Activated CD4-positive, alpha-beta T cell treated with anti-CD3 and anti-CD28 coated beads, Interleukin-2, amount 10 ng/mL, durations not matched to agents 24 days and 14 days (primary cell): ENCODE data around the gene STAT1. TPM values are rescaled to one million over a fixed set of nuclear protein-coding genes. Genes with fewer than 3 reads are reported as not detected.

Source experiments
- DNase-seq: peaks from one replicate; pipeline ENCODE4 v3.0.0; 2022
- H3K27ac Mint-ChIP-seq: one replicate; pipeline ENCODE4 v1.8.0; 2022; ENCODE audit warnings: mild to moderate bottlenecking, mixed read lengths
- H3K27me3 Mint-ChIP-seq: one replicate; pipeline ENCODE4 v1.8.0; 2022; ENCODE audit warnings: mixed read lengths
- H3K36me3 Mint-ChIP-seq: one replicate; pipeline ENCODE4 v1.8.0; 2022; ENCODE audit warnings: low read depth, mild to moderate bottlenecking, mixed read lengths
- H3K4me1 Mint-ChIP-seq: one replicate; pipeline ENCODE4 v1.8.0; 2021; ENCODE audit warnings: mixed read lengths
- H3K4me3 Mint-ChIP-seq: one replicate; pipeline ENCODE4 v1.8.0; 2022; ENCODE audit warnings: mild to moderate bottlenecking, moderate library complexity, mixed read lengths
- H3K9me3 Mint-ChIP-seq: one replicate; pipeline ENCODE4 v1.8.0; 2021; ENCODE audit warnings: mixed read lengths
- intact Hi-C: fragments of 100-400 bp; cut with micrococcal nuclease; formaldehyde crosslinking; loops from one replicate; pipeline ENCODE4 v1.15.1; 2023
- total RNA-seq: library from RNA; stranded (reverse); gene quantifications from 2 replicates; pipeline ENCODE4 v1.2.3, GENCODE V29; 2022

STAT1 gene
- total RNA-seq, 1 donor from 2014 or later, result 160 TPM

GRCh38 chr2:190942697-190943096 lies 71.3 kb downstream of the STAT1 start:
- H3K4me1 Mint-ChIP-seq, result peaks cover 5% of the 10 kb centered on the region
- peak; percentile 27 for DNase-seq
- no peak overlapping the region for H3K27ac Mint-ChIP-seq
- no peaks in the 10 kb centered on the region for H3K9me3 Mint-ChIP-seq
- no peak overlapping the region for H3K4me3 Mint-ChIP-seq
- H3K36me3 Mint-ChIP-seq, result peaks cover 8% of the 10 kb centered on the region
- no peaks in the 10 kb centered on the region for H3K27me3 Mint-ChIP-seq
- intact Hi-C loops, result no loop called here

DNA sequence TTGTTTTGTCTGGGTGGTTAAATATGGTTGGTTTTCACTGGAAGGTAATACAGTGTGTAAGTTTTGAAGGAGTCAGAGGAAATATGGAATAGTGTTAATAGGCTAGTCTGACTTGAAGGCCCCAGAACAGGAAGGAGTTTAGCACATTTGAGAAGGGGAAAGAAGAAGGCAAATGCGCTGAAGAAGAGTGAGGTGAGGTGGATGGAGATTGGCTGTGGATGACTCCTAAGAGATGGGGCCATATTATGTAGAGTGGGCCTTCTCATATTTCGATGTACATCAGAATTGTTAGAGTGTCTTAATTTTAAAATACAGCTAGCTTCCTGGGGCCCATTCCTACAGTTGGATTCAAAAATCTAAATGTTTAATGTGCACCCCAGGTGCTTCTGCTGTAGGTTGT lies 72.4 kb downstream of the STAT1 start:
- Mint-ChIP-seq H3K9me3 (no peaks in the 10 kb centered on the region), H3K27ac (no peak overlapping the region), H3K4me3 (no peak overlapping the region), H3K36me3 (peaks cover 8% of the 10 kb centered on the region), H3K4me1 (no peaks in the 10 kb centered on the region), H3K27me3 (no peaks in the 10 kb centered on the region)
- DNase-seq, result no peak
- intact Hi-C loops, result no loop called here

GRCh38 chr2:190940454-190940853 lies 73.5 kb downstream of the STAT1 start:
- no peaks in the 10 kb centered on the region for H3K9me3 Mint-ChIP-seq
- no peak overlapping the region for H3K4me3 Mint-ChIP-seq
- intact Hi-C loops, result no loop called here
- H3K27me3 Mint-ChIP-seq, result no peaks in the 10 kb centered on the region
- no peaks in the 10 kb centered on the region for H3K4me1 Mint-ChIP-seq
- no peak for DNase-seq
- peaks cover 11% of the 10 kb centered on the region for H3K36me3 Mint-ChIP-seq
- H3K27ac Mint-ChIP-seq, result no peak overlapping the region

DNA sequence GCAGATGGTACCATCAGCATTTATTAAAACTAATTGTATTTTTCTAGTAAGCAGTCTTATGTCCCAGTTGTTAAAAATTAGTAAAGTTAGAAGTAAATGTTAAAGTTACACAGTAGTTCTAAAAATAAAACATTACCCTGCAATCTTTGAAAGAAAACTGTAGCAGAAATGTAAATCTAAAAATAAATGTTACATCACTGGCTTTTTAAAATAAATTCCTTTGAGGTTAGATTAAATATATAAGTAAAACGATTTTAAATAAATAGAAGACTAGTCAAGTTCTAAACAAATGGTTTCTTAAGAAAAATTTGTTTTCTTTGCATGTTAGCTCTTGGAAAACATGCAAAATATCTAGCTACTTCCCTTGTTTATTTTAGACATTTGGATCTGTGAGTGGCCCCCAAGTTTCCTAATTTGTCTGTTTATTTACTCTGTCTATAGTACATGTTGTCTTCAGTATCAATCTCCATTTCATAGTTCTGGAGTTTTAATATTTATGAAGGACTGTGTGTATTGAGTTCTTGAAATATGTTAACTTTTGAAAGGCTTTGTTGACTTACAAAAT lies 75.1 kb downstream of the STAT1 start:
- H3K9me3 Mint-ChIP-seq, result no peaks in the 10 kb centered on the region
- H3K4me3 Mint-ChIP-seq, result no peak overlapping the region
- H3K27ac Mint-ChIP-seq, result no peak overlapping the region
- no peaks in the 10 kb centered on the region for H3K27me3 Mint-ChIP-seq
- intact Hi-C loops, result loop anchor here (5.0 kb wide), 1 partner anchor 52 kb away; no protein-coding TSS in a partner anchor
- peaks cover 1% of the 10 kb centered on the region for H3K4me1 Mint-ChIP-seq
- no peak for DNase-seq
- H3K36me3 Mint-ChIP-seq, result peaks cover 15% of the 10 kb centered on the region

DNA sequence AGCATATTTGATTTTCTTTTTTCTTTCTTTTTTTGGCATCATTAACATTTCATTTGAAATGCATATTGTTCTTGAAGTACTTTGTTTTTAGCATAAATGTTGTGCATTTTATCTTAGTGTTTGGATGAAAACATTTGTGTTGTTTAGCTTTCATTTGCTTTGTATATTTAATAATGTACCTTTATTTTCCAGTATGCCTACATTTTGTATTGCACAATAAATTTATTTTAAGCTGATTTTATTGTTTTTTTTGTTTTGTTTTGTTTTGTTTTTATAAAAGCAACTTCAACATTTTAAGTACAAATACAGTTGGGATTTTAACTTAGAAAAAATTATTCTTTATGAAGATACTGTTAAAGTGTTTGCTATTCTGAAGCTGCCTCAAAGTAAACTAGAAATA lies 78.9 kb downstream of the STAT1 start:
- H3K9me3 Mint-ChIP-seq, result no peaks in the 10 kb centered on the region
- DNase-seq, result no peak
- peaks cover 26% of the 10 kb centered on the region for H3K36me3 Mint-ChIP-seq
- no peak overlapping the region for H3K4me3 Mint-ChIP-seq
- no peaks in the 10 kb centered on the region for H3K27me3 Mint-ChIP-seq
- intact Hi-C loops, result loop anchor here (5.0 kb wide), 1 partner anchor 48 kb away; no protein-coding TSS in a partner anchor
- peaks cover 6% of the 10 kb centered on the region for H3K4me1 Mint-ChIP-seq
- H3K27ac Mint-ChIP-seq, result no peak overlapping the region

DNA sequence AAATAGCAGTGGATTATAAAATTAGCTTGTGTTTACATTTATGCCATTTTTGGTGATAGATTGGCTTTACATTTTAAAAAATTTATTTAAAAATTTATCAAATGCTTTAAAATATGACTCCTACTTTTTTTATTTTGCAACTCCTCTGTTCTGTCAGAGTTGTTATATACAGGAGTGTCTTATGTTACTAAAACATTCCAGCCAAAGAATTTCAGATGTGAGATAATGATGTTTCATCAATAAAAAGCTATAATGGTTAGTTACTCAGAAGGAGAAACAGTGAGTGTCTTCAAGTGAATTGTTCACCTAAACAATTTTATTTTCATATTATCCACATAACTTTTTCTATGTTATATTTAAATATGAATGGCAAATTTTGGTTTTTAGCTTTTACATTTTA lies 80.6 kb downstream of the STAT1 start:
- Mint-ChIP-seq H3K27ac (no peak overlapping the region), H3K4me3 (no peak overlapping the region), H3K36me3 (peaks cover 31% of the 10 kb centered on the region), H3K27me3 (no peaks in the 10 kb centered on the region), H3K9me3 (no peaks in the 10 kb centered on the region), H3K4me1 (peaks cover 7% of the 10 kb centered on the region)
- DNase-seq, result no peak
- intact Hi-C loops, result loop anchor here (5.0 kb wide), 1 partner anchor 39 kb away; no protein-coding TSS in a partner anchor

DNA sequence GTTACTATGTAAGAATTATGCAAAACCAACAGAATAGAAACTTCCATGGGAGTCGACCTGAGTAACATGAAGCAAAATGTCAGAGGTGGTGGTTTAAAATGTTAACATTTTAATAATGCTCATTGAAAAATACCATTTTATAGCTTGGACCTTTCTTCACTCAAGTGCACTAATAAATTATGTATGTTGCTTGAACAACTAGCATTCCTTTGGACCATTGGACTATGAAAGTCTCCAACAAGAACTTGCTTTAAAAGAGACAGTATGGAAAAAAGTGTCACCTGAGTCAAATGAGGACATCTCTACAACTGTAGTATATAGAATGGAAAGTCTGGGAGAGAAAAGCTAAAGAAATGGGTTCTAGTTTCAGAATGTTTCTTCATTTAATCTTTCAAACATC lies 81.5 kb downstream of the STAT1 start:
- Mint-ChIP-seq H3K4me3 (no peak overlapping the region), H3K4me1 (peaks cover 7% of the 10 kb centered on the region), H3K36me3 (peaks cover 33% of the 10 kb centered on the region), H3K27ac (peak overlapping the region; percentile 62), H3K9me3 (no peaks in the 10 kb centered on the region), H3K27me3 (no peaks in the 10 kb centered on the region)
- intact Hi-C loops, result loop anchor here (5.0 kb wide), 1 partner anchor 40 kb away; no protein-coding TSS in a partner anchor
- no peak for DNase-seq

- intact Hi-C loops, result loop anchor here (5.0 kb wide), 1 partner anchor 42 kb away; no protein-coding TSS in a partner anchor
- Mint-ChIP-seq H3K4me1 (peaks cover 10% of the 10 kb centered on the region), H3K9me3 (no peaks in the 10 kb centered on the region), H3K36me3 (peaks cover 42% of the 10 kb centered on the region), H3K27me3 (no peaks in the 10 kb centered on the region), H3K27ac (no peak overlapping the region), H3K4me3 (no peak overlapping the region)
- no peak for DNase-seq
These were observed 83.6 kb downstream of the STAT1 start for GRCh38 chr2:190930411-190930810.

GRCh38 chr2:190929919-190930318 lies 84.1 kb downstream of the STAT1 start:
- no peak for DNase-seq
- Mint-ChIP-seq H3K4me3 (no peak overlapping the region), H3K9me3 (no peaks in the 10 kb centered on the region), H3K36me3 (peaks cover 44% of the 10 kb centered on the region), H3K4me1 (peaks cover 10% of the 10 kb centered on the region), H3K27ac (no peak overlapping the region), H3K27me3 (no peaks in the 10 kb centered on the region)
- intact Hi-C loops, result loop anchor here (5.0 kb wide), 1 partner anchor 42 kb away; no protein-coding TSS in a partner anchor

- DNase-seq, result no peak
- Mint-ChIP-seq H3K27me3 (no peaks in the 10 kb centered on the region), H3K4me3 (no peak overlapping the region), H3K36me3 (peaks cover 53% of the 10 kb centered on the region), H3K4me1 (peaks cover 14% of the 10 kb centered on the region), H3K9me3 (no peaks in the 10 kb centered on the region), H3K27ac (no peak overlapping the region)
- intact Hi-C loops, result no loop called here
These were observed 86.7 kb downstream of the STAT1 start for GRCh38 chr2:190927301-190927700.

- H3K27me3 Mint-ChIP-seq, result no peaks in the 10 kb centered on the region
- no peak for DNase-seq
- H3K4me1 Mint-ChIP-seq, result peaks cover 26% of the 10 kb centered on the region
- H3K36me3 Mint-ChIP-seq, result peaks cover 56% of the 10 kb centered on the region
- H3K9me3 Mint-ChIP-seq, result peaks cover 6% of the 10 kb centered on the region
- no peak overlapping the region for H3K27ac Mint-ChIP-seq
- no peak overlapping the region for H3K4me3 Mint-ChIP-seq
- intact Hi-C loops, result no loop called here
These were observed 91.6 kb downstream of the STAT1 start for GRCh38 chr2:190922376-190922775.

DNA sequence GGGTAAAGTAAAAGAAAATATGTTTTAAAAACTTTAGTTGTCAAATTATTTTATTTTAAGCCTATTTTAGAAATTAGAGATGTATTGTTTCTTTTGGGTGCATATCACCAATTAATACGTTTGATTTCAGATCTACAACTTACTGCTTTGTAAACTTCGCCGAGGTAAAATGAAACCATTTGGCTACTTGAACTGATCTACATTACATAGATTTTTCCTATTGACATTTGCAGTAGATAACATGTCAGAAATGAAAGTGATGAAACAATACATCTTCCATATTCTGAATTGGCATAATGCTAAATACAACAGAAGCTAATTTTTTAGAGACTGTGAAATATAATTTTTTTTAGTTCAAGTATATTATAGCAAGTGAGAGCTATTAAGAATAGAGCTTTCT lies 93.9 kb downstream of the STAT1 start:
- peaks cover 37% of the 10 kb centered on the region for H3K4me1 Mint-ChIP-seq
- DNase-seq, result no peak
- no peaks in the 10 kb centered on the region for H3K27me3 Mint-ChIP-seq
- intact Hi-C loops, result no loop called here
- no peak overlapping the region for H3K27ac Mint-ChIP-seq
- peaks cover 60% of the 10 kb centered on the region for H3K36me3 Mint-ChIP-seq
- no peak overlapping the region for H3K4me3 Mint-ChIP-seq
- H3K9me3 Mint-ChIP-seq, result peaks cover 10% of the 10 kb centered on the region
